NCI-H748 (cell line): Measurements from ENCODE around the gene CSDE1.
A peak's percentile ranks its signal among the peaks of the same experiment; 100 is the strongest.

ENCODE experiments used
- DNase-seq: peaks from one replicate; lab custom pipeline; 2025; ENCODE audit not compliant: unreplicated experiment; lab: John Stamatoyannopoulos, UW

The CSDE1 gene

GRCh38 chr1:114703242-114703641 is 54.5 kb downstream of the CSDE1 start:
- no peak for DNase-seq

GRCh38 chr1:114702737-114703136 is 55.0 kb downstream of the CSDE1 start:
- DNase-seq, result no peak

- no peak for DNase-seq
Measured at GRCh38 chr1:114701931-114702330, 55.9 kb downstream of the CSDE1 start.

GRCh38 chr1:114700036-114700600 is 57.7 kb downstream of the CSDE1 start:
- no peak for DNase-seq

GRCh38 chr1:114696810-114697209 is 61.0 kb downstream of the CSDE1 start:
- DNase-seq, result no peak

- no peak for DNase-seq
Measured at GRCh38 chr1:114695430-114696058, 62.2 kb downstream of the CSDE1 start, which contains the start of gene AMPD1. Gene AMPD1, minus strand, starts transcription at chr1:114695546. Its CDS starts 75 bp downstream, at chr1:114695471.

GRCh38 chr1:114694540-114695310 is 63.1 kb downstream of the CSDE1 start:
- DNase-seq, result no peak

GRCh38 chr1:114692947-114693346 is 64.8 kb downstream of the CSDE1 start:
- DNase-seq, result no peak

- DNase-seq, result no peak
Measured at GRCh38 chr1:114691061-114691460, 66.7 kb downstream of the CSDE1 start.

- no peak for DNase-seq
Measured at GRCh38 chr1:114690148-114690547, 67.6 kb downstream of the CSDE1 start.

- no peak for DNase-seq
Measured at GRCh38 chr1:114688526-114688925, 69.3 kb downstream of the CSDE1 start.

- DNase-seq, result no peak
Measured at GRCh38 chr1:114685851-114686250, 71.9 kb downstream of the CSDE1 start.

GRCh38 chr1:114677691-114678090 is 80.1 kb downstream of the CSDE1 start:
- no peak for DNase-seq

- DNase-seq, result no peak
Measured at GRCh38 chr1:114676115-114676514, 81.7 kb downstream of the CSDE1 start.

- no peak for DNase-seq
Measured at GRCh38 chr1:114671939-114672275, 85.9 kb downstream of the CSDE1 start.

GRCh38 chr1:114671011-114671938 is 86.5 kb downstream of the CSDE1 start:
- DNase-seq, result no peak

GRCh38 chr1:114670083-114671010 is 87.4 kb downstream of the CSDE1 start:
- peak; percentile 78 for DNase-seq

GRCh38 chr1:114669562-114670082 is 88.2 kb downstream of the CSDE1 start, which contains the start of gene DENND2C:
Gene DENND2C, minus strand, starts transcription at chr1:114670049. Its CDS starts 44,065 bp downstream, at chr1:114625984.
- DNase-seq, result no peak

GRCh38 chr1:114668784-114669561 is 88.8 kb downstream of the CSDE1 start:
- DNase-seq, result no peak
